ENCODE measurements around the gene MYT1. TPM values are rescaled to one million over a fixed set of nuclear protein-coding genes. Genes with fewer than 3 reads are reported as not detected.

Gene MYT1
- total RNA-seq, 2 donors from 2014 or later = 2.4 to 4.5 TPM

DNA sequence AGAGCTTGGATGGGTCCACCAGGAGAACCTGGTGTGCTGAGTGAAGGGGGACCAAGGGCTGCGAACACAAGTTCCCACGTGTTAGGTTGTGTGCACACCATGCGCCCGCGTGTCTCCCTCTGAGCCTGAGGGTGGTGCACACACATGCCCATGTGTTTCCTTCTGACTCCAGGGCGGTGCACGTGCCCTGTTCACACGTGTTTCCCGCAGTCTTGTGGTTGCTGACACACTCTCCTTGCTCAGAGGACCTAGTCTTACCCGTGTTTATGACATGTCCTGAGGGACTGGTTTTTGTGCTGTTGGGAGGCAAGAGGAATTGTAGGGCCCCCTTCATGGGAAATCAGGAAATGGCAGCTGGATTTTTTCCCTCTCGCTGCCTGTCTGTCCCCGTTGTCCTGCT lies 55.0 kb downstream of the MYT1 start:
- 94 to 97% methylated on average over 7 to 12 of the region's 12 CpGs for WGBS, 2 experiments (ENCODE audit: insufficient coverage in 1 of 2, insufficient read length in 1 of 2)
- no peak overlapping the region for H3K9ac ChIP-seq (ENCODE audit: extremely low read depth, low read length, poor library complexity, severe bottlenecking)
- Mint-ChIP-seq H3K4me1 (peaks cover 34% of the 10 kb centered on the region), H3K4me3 (no peak overlapping the region), H3K27ac (no peak overlapping the region), H3K9me3 (no peaks in the 10 kb centered on the region), H3K27me3 (ENCODE audit: insufficient read depth) (peaks cover 20% of the 10 kb centered on the region), H3K36me3 (ENCODE audit: low read depth) (no peaks in the 10 kb centered on the region)
- no peak overlapping the region for H3K4me3 ChIP-seq (ENCODE audit: low read length)
- peaks cover 24% of the 10 kb centered on the region for H3K27me3 ChIP-seq (ENCODE audit: control insufficient read depth, insufficient read depth, low read length, poor library complexity, severe bottlenecking)
- DNase-seq = no peak
- H3K27ac ChIP-seq (ENCODE audit: low read depth, low read length) = no peak overlapping the region
- TF ChIP-seq, protein P1, sequence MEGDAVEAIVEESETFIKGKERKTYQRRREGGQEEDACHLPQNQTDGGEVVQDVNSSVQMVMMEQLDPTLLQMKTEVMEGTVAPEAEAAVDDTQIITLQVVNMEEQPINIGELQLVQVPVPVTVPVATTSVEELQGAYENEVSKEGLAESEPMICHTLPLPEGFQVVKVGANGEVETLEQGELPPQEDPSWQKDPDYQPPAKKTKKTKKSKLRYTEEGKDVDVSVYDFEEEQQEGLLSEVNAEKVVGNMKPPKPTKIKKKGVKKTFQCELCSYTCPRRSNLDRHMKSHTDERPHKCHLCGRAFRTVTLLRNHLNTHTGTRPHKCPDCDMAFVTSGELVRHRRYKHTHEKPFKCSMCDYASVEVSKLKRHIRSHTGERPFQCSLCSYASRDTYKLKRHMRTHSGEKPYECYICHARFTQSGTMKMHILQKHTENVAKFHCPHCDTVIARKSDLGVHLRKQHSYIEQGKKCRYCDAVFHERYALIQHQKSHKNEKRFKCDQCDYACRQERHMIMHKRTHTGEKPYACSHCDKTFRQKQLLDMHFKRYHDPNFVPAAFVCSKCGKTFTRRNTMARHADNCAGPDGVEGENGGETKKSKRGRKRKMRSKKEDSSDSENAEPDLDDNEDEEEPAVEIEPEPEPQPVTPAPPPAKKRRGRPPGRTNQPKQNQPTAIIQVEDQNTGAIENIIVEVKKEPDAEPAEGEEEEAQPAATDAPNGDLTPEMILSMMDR (conservative IDR thresholded peaks at IDR 0.05) = no peak
- no peaks in the 10 kb centered on the region for H3K36me3 ChIP-seq (ENCODE audit: control insufficient read depth, insufficient read depth, low read length)
- H3K4me1 ChIP-seq (ENCODE audit: control insufficient read depth, insufficient read depth, low read length) = peaks cover 27% of the 10 kb centered on the region
- H3K9me3 ChIP-seq (ENCODE audit: control insufficient read depth, low read length) = no peaks in the 10 kb centered on the region

DNA sequence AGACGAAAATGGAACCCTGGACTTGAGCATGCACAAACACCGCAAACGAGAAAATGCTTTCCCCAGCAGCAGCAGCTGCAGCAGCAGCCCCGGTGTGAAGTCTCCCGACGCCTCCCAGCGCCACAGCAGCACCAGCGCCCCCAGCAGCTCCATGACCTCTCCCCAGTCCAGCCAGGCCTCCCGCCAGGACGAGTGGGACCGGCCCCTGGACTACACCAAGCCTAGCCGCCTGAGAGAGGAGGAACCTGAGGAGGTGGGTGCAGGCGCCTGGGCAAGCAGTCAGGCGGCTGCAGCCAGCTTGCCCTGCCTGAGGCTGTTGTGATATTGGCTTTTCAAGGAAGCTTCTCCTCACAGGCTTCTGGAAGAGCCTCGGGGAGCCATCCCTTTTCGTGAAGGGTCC lies 55.5 kb downstream of the MYT1 start:
- WGBS, 2 experiments (ENCODE audit: insufficient coverage in 1 of 2, insufficient read length in 1 of 2) = 88 to 94% methylated on average over 10 to 16 of the region's 16 CpGs
- H3K4me3 Mint-ChIP-seq = no peak overlapping the region
- no peak overlapping the region for H3K9ac ChIP-seq (ENCODE audit: extremely low read depth, low read length, poor library complexity, severe bottlenecking)
- TF ChIP-seq, protein P1 (conservative IDR thresholded peaks at IDR 0.05) = no peak
- H3K36me3 Mint-ChIP-seq (ENCODE audit: low read depth) = no peaks in the 10 kb centered on the region
- peaks cover 17% of the 10 kb centered on the region for H3K27me3 Mint-ChIP-seq (ENCODE audit: insufficient read depth)
- DNase-seq = no peak
- peaks cover 20% of the 10 kb centered on the region for H3K27me3 ChIP-seq (ENCODE audit: control insufficient read depth, insufficient read depth, low read length, poor library complexity, severe bottlenecking)
- H3K27ac ChIP-seq (ENCODE audit: low read depth, low read length) = no peak overlapping the region
- H3K9me3 ChIP-seq (ENCODE audit: control insufficient read depth, low read length) = no peaks in the 10 kb centered on the region
- H3K9me3 Mint-ChIP-seq = no peaks in the 10 kb centered on the region
- H3K27ac Mint-ChIP-seq = no peak overlapping the region
- peaks cover 23% of the 10 kb centered on the region for H3K4me1 ChIP-seq (ENCODE audit: control insufficient read depth, insufficient read depth, low read length)
- H3K4me3 ChIP-seq (ENCODE audit: low read length) = no peak overlapping the region
- H3K4me1 Mint-ChIP-seq = peaks cover 29% of the 10 kb centered on the region
- no peaks in the 10 kb centered on the region for H3K36me3 ChIP-seq (ENCODE audit: control insufficient read depth, insufficient read depth, low read length)

DNA sequence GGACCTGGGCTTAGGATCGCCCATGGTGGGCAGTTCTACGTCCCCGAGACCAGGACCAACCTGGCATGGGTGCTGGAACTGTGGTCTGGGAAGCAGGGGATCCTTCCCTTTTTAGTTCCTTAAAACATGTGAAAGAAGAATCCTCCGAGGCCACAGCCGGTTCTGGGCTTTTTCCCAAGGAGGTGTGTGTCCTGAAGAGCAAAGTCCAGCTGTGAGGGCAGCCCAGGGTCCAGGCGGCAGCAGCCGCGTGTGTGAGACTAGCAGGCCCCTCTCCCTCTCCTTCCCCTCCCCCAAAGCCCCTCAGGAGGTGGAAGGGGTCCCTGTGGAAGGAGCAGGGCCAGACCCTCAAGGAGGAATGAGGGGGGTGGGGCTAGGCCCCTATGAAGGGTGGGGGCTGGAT lies 56.2 kb downstream of the MYT1 start:
- H3K4me1 Mint-ChIP-seq = peaks cover 23% of the 10 kb centered on the region
- H3K9ac ChIP-seq (ENCODE audit: extremely low read depth, low read length, poor library complexity, severe bottlenecking) = no peak overlapping the region
- no peak overlapping the region for H3K27ac ChIP-seq (ENCODE audit: low read depth, low read length)
- peaks cover 20% of the 10 kb centered on the region for H3K27me3 ChIP-seq (ENCODE audit: control insufficient read depth, insufficient read depth, low read length, poor library complexity, severe bottlenecking)
- no peaks in the 10 kb centered on the region for H3K36me3 Mint-ChIP-seq (ENCODE audit: low read depth)
- H3K9me3 ChIP-seq (ENCODE audit: control insufficient read depth, low read length) = no peaks in the 10 kb centered on the region
- TF ChIP-seq, protein P1 (conservative IDR thresholded peaks at IDR 0.05) = no peak
- H3K36me3 ChIP-seq (ENCODE audit: control insufficient read depth, insufficient read depth, low read length) = no peaks in the 10 kb centered on the region
- H3K4me1 ChIP-seq (ENCODE audit: control insufficient read depth, insufficient read depth, low read length) = peaks cover 17% of the 10 kb centered on the region
- 80 to 95% methylated on average over 2 to 7 of the region's 8 CpGs for WGBS, 2 experiments (ENCODE audit: insufficient coverage in 1 of 2, insufficient read length in 1 of 2)
- no peak overlapping the region for H3K27ac Mint-ChIP-seq
- H3K9me3 Mint-ChIP-seq = no peaks in the 10 kb centered on the region
- peaks cover 17% of the 10 kb centered on the region for H3K27me3 Mint-ChIP-seq (ENCODE audit: insufficient read depth)
- no peak for DNase-seq
- no peak overlapping the region for H3K4me3 ChIP-seq (ENCODE audit: low read length)
- H3K4me3 Mint-ChIP-seq = no peak overlapping the region

Data from endodermal cell (in vitro differentiated cells).